H54 (cell line): ENCODE data around the gene OR6S1.

Experiments used
- DNase-seq: peaks from one replicate; pipeline ENCODE4 v3.0.0; 2011; ENCODE audit warnings: low spot score, mixed read lengths; ENCODE audit not compliant: insufficient read length
- FAIRE-seq: peaks from 3 replicates; lab custom pipeline; 2011; peaks lifted over from hg19 to GRCh38; lab: Jason Lieb, UNC
- POLR2A ChIP-seq: IDR thresholded peaks from 2 replicates; pipeline ENCODE4 v1.6.1; 2011; ENCODE audit warnings: low read depth, mild to moderate bottlenecking, low read length

Gene OR6S1

GRCh38 chr14:20615996-20616395 lies 25.5 kb downstream of the OR6S1 start:
- no peak for TF ChIP-seq POLR2A
- DNase-seq (no peak), FAIRE-seq (no peak)

- DNase-seq, result no peak
- no peak for TF ChIP-seq POLR2A
- FAIRE-seq, result no peak
Observed at GRCh38 chr14:20614038-20614840, 27.3 kb downstream of the OR6S1 start.

- DNase-seq (no peak), FAIRE-seq (peak; percentile 33)
- no peak for TF ChIP-seq POLR2A
Observed at GRCh38 chr14:20613094-20614037, 28.1 kb downstream of the OR6S1 start.

GRCh38 chr14:20612403-20612802 lies 29.1 kb downstream of the OR6S1 start:
- no peak for FAIRE-seq
- TF ChIP-seq POLR2A, result no peak
- no peak for DNase-seq

GRCh38 chr14:20611277-20611676 lies 30.2 kb downstream of the OR6S1 start:
- DNase-seq (no peak), FAIRE-seq (no peak)
- no peak for TF ChIP-seq POLR2A

GRCh38 chr14:20610002-20610765 lies 31.3 kb downstream of the OR6S1 start:
- FAIRE-seq, result no peak
- DNase-seq, result no peak
- no peak for TF ChIP-seq POLR2A

- DNase-seq (no peak), FAIRE-seq (no peak)
- TF ChIP-seq POLR2A, result no peak
Observed at GRCh38 chr14:20609215-20610001, 32.1 kb downstream of the OR6S1 start.

- no peak for FAIRE-seq
- no peak for TF ChIP-seq POLR2A
- no peak for DNase-seq
Observed at GRCh38 chr14:20608383-20609110, 32.9 kb downstream of the OR6S1 start.

GRCh38 chr14:20607617-20608016 lies 33.9 kb downstream of the OR6S1 start:
- DNase-seq, result no peak
- no peak for FAIRE-seq
- TF ChIP-seq POLR2A, result no peak

- FAIRE-seq, result no peak
- DNase-seq, result no peak
- TF ChIP-seq POLR2A, result no peak
Observed at GRCh38 chr14:20606902-20607242, 34.6 kb downstream of the OR6S1 start.

GRCh38 chr14:20606190-20606901 lies 35.1 kb downstream of the OR6S1 start:
- no peak for DNase-seq
- TF ChIP-seq POLR2A, result no peak
- FAIRE-seq, result no peak
